Effector memory CD4-positive, alpha-beta T cell (primary cell): ENCODE results near the gene PPM1F.

ENCODE experiments used
- DNase-seq, 3 donors: peaks; one replicate each; pipeline ENCODE4 v3.0.0-alpha.2; 2020
- H3K27ac ChIP-seq: 2 replicates; pipeline ENCODE4 v1.7.0; 2013; ENCODE audit warnings: mild to moderate bottlenecking, low read length, moderate library complexity; ENCODE audit not compliant: insufficient read depth, poor library complexity, severe bottlenecking
- H3K27me3 ChIP-seq: replicated peaks from 2 replicates; pipeline ENCODE4 v1.7.0; 2013; ENCODE audit warnings: mild to moderate bottlenecking, low read length; ENCODE audit not compliant: insufficient read depth, control insufficient read depth, poor library complexity, severe bottlenecking
- H3K36me3 ChIP-seq: 2 replicates; pipeline ENCODE4 v1.7.0; 2013; ENCODE audit warnings: mild to moderate bottlenecking, low read length, moderate library complexity; ENCODE audit not compliant: control insufficient read depth, insufficient read depth
- H3K4me1 ChIP-seq: 2 replicates; pipeline ENCODE4 v1.7.0; 2013; ENCODE audit warnings: low read length, mild to moderate bottlenecking; ENCODE audit not compliant: control insufficient read depth, insufficient read depth, poor library complexity, severe bottlenecking
- H3K4me3 ChIP-seq: 2 replicates; pipeline ENCODE4 v1.7.0; 2013; ENCODE audit warnings: low read length, low read depth, mild to moderate bottlenecking; ENCODE audit not compliant: insufficient read depth, poor library complexity, severe bottlenecking
- H3K9me3 ChIP-seq: 2 replicates; pipeline ENCODE4 v1.7.0; 2013; ENCODE audit warnings: mild to moderate bottlenecking, low read length, moderate library complexity; ENCODE audit not compliant: control insufficient read depth

PPM1F gene

GRCh38 chr22:21961127-21961867, 8.6 kb upstream of the PPM1F start:
- Histone ChIP-seq H3K27me3 (no peaks in the 10 kb centered on the region), H3K9me3 (no peaks in the 10 kb centered on the region), H3K27ac (no peak overlapping the region), H3K4me1 (no peaks in the 10 kb centered on the region), H3K4me3 (no peak overlapping the region), H3K36me3 (peaks cover 43% of the 10 kb centered on the region)
- DNase-seq, result no peak

- Histone ChIP-seq H3K27ac (no peak overlapping the region), H3K9me3 (no peaks in the 10 kb centered on the region), H3K4me1 (no peaks in the 10 kb centered on the region), H3K4me3 (no peak overlapping the region), H3K36me3 (peaks cover 38% of the 10 kb centered on the region), H3K27me3 (no peaks in the 10 kb centered on the region)
- no peak for DNase-seq
Observed at GRCh38 chr22:21960200-21961126, 7.8 kb upstream of the PPM1F start.

DNA sequence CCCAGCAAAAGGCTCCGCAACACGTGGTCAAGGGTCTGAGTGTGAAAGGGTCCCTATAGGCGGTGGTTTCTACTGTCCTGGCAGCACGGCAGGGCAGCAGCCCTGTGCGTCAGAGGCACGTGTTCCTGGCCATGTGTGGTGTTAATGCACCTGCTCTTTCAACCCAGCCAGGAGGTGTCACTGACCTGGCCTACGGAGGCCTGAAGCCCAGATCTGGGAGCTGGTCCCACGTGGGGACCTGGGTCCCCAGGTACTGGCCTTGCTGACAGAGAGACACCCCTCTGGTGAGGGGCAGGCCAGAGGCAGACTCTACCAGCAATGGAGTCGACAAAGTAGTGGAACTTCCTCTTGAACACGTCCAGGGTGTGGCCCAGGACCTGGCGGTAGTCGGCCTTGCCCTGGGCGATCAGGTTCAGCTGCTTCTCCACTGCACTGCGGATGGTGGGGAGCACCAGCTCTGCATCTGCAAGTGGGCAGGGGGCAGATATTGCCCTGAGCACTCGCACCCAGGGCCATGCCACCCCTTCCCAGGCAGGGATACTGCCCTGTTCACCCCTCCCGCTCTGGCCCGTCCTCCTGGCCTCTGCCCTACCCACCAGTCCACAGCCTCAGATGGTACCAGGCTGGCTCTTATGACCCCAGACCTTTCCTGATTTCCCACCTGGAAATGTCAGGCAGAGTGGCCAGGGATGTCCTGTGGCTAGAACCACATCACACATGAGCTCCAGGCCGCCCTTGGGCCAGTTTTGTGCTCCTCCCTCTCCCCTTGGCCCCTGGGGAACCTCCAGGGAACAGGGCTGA, 6.8 kb upstream of the PPM1F start:
- Histone ChIP-seq H3K4me3 (no peak overlapping the region), H3K9me3 (no peaks in the 10 kb centered on the region), H3K27ac (no peak overlapping the region), H3K4me1 (no peaks in the 10 kb centered on the region), H3K27me3 (no peaks in the 10 kb centered on the region), H3K36me3 (peaks cover 29% of the 10 kb centered on the region)
- no peak for DNase-seq

DNA sequence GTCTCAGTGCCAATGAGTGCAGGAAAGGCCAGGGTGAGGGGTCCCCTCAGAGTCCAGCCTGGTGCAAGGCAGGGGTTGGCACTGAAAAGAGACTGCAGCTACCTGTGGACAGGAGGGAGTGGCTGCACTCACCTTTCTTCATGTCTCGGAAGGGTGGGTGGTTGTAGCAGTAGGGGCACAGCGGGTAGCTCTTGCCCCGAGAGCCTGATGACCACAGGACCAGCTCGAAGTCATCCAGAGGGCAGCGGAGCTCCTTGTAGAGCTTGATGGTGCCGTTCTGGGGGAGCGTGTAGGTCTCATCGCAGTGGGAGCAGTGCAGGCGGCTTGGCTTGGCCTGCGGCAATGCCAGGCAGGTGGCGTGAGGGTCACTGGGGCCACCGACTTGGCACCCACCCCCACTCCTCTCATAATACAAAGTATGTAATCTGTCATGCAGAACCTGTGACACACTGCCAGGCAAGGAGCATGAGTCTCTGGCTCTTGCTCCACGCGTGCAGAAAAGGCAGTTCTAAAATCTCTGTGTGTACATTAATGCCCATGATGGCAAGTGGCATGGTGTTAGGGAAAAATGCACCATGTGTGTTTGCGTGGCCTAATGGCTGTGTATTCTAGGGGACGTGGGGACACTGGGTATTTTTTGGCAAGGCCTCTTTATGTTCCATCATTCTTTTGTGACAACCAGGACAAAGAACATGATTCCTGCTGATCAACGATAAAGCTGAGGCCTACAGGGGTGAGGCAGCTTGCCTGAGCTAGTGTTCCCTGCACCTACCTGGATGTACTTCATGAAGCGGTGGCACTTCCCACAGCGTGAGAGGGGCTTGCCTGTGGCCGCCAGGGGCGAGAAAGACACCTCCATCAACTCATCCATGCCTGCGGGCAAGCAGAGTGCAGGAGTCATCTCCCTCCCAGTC, 6.0 kb upstream of the PPM1F start:
- H3K36me3 ChIP-seq, result peaks cover 20% of the 10 kb centered on the region
- H3K4me1 ChIP-seq, result no peaks in the 10 kb centered on the region
- no peaks in the 10 kb centered on the region for H3K9me3 ChIP-seq
- H3K27me3 ChIP-seq, result no peaks in the 10 kb centered on the region
- no peak overlapping the region for H3K4me3 ChIP-seq
- H3K27ac ChIP-seq, result no peak overlapping the region
- DNase-seq, result no peak

GRCh38 chr22:21951931-21952465, 650 bp downstream of the PPM1F start:
- no peaks in the 10 kb centered on the region for H3K27me3 ChIP-seq
- H3K4me3 ChIP-seq, result peak overlapping the region; percentile 65
- peaks cover 12% of the 10 kb centered on the region for H3K4me1 ChIP-seq
- H3K27ac ChIP-seq, result peak overlapping the region; percentile 32
- no peaks in the 10 kb centered on the region for H3K9me3 ChIP-seq
- DNase-seq, result no peak
- H3K36me3 ChIP-seq, result no peaks in the 10 kb centered on the region

GRCh38 chr22:21951062-21951461, 1.6 kb downstream of the PPM1F start:
- DNase-seq, result no peak
- no peaks in the 10 kb centered on the region for H3K27me3 ChIP-seq
- no peaks in the 10 kb centered on the region for H3K9me3 ChIP-seq
- H3K4me3 ChIP-seq, result no peak overlapping the region
- H3K36me3 ChIP-seq, result no peaks in the 10 kb centered on the region
- peaks cover 12% of the 10 kb centered on the region for H3K4me1 ChIP-seq
- no peak overlapping the region for H3K27ac ChIP-seq

DNA sequence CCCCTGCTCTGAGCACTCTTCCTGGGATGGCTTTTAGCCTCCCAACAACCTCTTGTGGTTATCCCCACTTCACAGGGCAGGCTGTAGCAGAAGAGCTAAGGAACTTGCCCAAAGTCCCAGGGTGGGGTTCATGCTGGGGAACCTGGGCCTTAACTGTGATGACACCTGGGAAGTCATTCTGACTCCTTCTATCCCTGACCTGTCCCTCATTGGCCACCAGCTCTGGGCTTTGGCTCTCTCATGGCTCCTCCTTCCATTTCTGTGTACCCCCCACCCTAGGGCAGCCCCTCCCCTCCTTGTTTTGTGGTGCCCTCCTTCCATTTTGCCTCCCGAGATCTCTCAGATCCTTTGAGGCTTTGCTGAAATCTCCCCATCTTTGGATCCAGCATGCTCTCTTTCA, 2.7 kb downstream of the PPM1F start:
- Histone ChIP-seq H3K4me3 (no peak overlapping the region), H3K4me1 (peaks cover 12% of the 10 kb centered on the region), H3K36me3 (peaks cover 5% of the 10 kb centered on the region), H3K27ac (no peak overlapping the region), H3K9me3 (no peaks in the 10 kb centered on the region), H3K27me3 (no peaks in the 10 kb centered on the region)
- DNase-seq, result no peak

DNA sequence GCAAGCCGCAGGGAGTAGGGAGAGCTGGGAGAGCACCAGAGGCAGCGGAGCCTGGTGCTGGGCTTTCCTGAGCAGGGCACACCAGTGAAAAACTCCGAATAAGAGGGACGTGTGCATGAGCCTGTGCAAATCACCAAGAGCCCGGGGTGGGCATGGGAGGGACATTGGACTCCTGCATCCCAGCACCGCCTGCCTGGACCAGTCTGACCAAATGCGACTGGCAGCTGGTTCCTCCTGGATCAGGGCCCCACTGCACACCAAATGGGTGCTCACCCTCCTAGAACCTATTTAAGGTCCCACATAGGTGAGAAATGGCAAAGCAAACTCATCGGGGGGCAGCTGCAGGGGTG, 3.1 kb downstream of the PPM1F start:
- Histone ChIP-seq H3K4me3 (no peak overlapping the region), H3K27ac (no peak overlapping the region), H3K4me1 (peaks cover 12% of the 10 kb centered on the region), H3K9me3 (no peaks in the 10 kb centered on the region), H3K27me3 (no peaks in the 10 kb centered on the region), H3K36me3 (peaks cover 7% of the 10 kb centered on the region)
- no peak for DNase-seq
